Vagina (tissue), 2 donors: ENCODE data around the gene SEPTIN1. TPM values are rescaled to one million over a fixed set of nuclear protein-coding genes. Genes with fewer than 3 reads are reported as not detected.

Experiments used
- DNase-seq, 2 donors: peaks; one replicate each; pipeline ENCODE4 v3.0.0-alpha.2; 2017; ENCODE audit errors: extremely low spot score in 2 of 2
- H3K27ac ChIP-seq: fragments of 200-600 bp; sonication (generic); one replicate; pipeline ENCODE4 v1.5.1; 2019
- H3K27me3 ChIP-seq: fragments of 200-600 bp; sonication (generic); one replicate; pipeline ENCODE4 v1.5.1; 2019
- H3K36me3 ChIP-seq, 2 donors: fragments of 200-600 bp; sonication (generic); one replicate each; pipeline ENCODE4 v1.5.1; 2017 to 2019
- H3K4me1 ChIP-seq: fragments of 200-600 bp; sonication (generic); one replicate; pipeline ENCODE4 v1.5.1; 2019
- H3K4me3 ChIP-seq, 2 donors: fragments of 200-600 bp; sonication (generic); 1 replicate in 1 of 2; 2 replicates in 1 of 2; pipeline ENCODE4 v1.5.1; 2016 to 2019
- H3K9me3 ChIP-seq: fragments of 200-600 bp; sonication (generic); one replicate; pipeline ENCODE4 v1.5.1; 2019
- POLR2A ChIP-seq, 2 donors: fragments of 450-650 bp; IDR thresholded peaks; one replicate each; pipeline ENCODE4 v1.6.1; 2017; ENCODE audit warnings: antibody characterized with exemption in 2 of 2, mild to moderate bottlenecking in 2 of 2, moderate library complexity in 2 of 2
- POLR2AphosphoS5 ChIP-seq, 2 donors: sonication (generic); formaldehyde crosslinking; IDR thresholded peaks; one replicate each; pipeline ENCODE4 v1.9.0; 2017; ENCODE audit warnings: antibody characterized with exemption in 2 of 2, mild to moderate bottlenecking in 2 of 2, low read depth in 1 of 2; ENCODE audit not compliant: insufficient read depth in 1 of 2
- intact Hi-C: fragments of 100-400 bp; cut with DNase I; formaldehyde crosslinking; loops from one replicate; pipeline ENCODE4 v1.15.1; 2023
- total RNA-seq: library from RNA; depleted of rRNA; stranded (reverse); fragments of >200 nt; gene quantifications from one replicate; pipeline ENCODE4 v1.2.3, GENCODE V29; 2016
- TF ChIP-seq, protein P1 (sequence below), 3 experiments: fragments of 450-650 bp in 2 of 3; fragments of 200-600 bp in 1 of 3; sonication (generic) in 1 of 3; IDR thresholded peaks; one replicate each; pipeline ENCODE4 v1.5.1; 2017 to 2019; ENCODE audit warnings: antibody characterized with exemption in 3 of 3, mild to moderate bottlenecking in 2 of 3, moderate library complexity in 2 of 3

SEPTIN1 gene
- total RNA-seq, 1 donor from 2014 or later, result 3.7 TPM

DNA sequence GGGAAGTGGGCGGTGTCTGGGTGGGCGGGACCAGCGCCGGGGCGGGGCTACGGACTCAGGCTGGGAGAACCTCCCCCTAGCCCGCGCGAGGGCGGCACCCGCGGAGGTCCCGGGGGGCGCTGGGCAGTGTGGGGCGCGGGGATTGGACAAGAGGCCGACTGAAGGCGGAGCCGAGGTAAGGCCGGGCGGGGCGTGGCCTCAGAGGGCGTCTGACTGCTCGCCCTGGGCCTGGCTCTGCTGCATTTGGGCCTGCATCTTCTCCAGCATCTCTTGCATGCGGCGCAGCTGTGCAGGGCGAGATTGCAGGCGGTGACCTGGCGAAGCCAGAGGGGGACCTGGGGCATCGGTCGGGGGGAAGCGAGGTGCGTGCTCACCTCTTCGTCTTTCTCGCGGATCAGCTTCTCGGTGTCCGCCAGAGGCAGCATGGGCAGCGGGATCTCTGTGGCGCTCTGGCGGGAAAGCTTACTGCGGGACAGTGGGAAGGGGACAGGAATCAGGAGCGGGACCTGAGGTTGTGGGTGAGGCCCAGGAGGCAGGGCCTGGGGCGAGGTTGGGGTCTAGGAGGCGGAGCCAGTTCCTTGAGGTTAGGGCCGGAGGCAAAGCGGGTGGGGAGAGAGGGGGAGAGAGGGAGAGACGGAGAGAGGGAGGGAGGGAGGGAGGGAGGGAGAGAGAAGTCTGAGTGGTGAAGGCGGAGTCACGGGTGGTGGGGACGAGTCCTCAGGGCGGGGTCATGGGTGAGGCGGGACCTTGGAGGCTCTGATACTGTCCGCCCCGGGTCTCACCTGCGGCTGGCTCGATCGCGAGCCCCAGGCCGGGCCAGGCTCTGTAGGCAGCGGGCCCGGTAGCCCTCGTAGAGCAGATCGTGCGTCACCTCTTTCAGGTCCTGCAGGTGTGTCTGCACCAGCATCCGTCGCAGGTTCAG is 3.9 kb downstream of the SEPTIN1 start:
- TF ChIP-seq POLR2A (IDR thresholded peaks at IDR 0.05), result peak in 1 of 2 donors; percentile 68
- TF ChIP-seq, protein P1, sequence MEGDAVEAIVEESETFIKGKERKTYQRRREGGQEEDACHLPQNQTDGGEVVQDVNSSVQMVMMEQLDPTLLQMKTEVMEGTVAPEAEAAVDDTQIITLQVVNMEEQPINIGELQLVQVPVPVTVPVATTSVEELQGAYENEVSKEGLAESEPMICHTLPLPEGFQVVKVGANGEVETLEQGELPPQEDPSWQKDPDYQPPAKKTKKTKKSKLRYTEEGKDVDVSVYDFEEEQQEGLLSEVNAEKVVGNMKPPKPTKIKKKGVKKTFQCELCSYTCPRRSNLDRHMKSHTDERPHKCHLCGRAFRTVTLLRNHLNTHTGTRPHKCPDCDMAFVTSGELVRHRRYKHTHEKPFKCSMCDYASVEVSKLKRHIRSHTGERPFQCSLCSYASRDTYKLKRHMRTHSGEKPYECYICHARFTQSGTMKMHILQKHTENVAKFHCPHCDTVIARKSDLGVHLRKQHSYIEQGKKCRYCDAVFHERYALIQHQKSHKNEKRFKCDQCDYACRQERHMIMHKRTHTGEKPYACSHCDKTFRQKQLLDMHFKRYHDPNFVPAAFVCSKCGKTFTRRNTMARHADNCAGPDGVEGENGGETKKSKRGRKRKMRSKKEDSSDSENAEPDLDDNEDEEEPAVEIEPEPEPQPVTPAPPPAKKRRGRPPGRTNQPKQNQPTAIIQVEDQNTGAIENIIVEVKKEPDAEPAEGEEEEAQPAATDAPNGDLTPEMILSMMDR (IDR thresholded peaks at IDR 0.05), result no peak
- TF ChIP-seq POLR2AphosphoS5 (IDR thresholded peaks at IDR 0.05; ENCODE audit: insufficient read depth in 1 of 2, low read depth in 1 of 2), result peak; percentile 42 to 92
- Histone ChIP-seq H3K4me1 (peaks cover 32% of the 10 kb centered on the region), H3K36me3 (no peaks in the 10 kb centered on the region), H3K9me3 (no peaks in the 10 kb centered on the region), H3K4me3 (peak overlapping the region; percentile 75 to 81), H3K27ac (peak overlapping the region; percentile 99), H3K27me3 (no peaks in the 10 kb centered on the region)
- DNase-seq, result peak; percentile 91 to 99
- intact Hi-C loops, result loop anchor here (5.0 to 10.0 kb wide), 2 partner anchors 571 to 1496 kb away; partner anchors contain the start of genes MAZ and ZNF267

DNA sequence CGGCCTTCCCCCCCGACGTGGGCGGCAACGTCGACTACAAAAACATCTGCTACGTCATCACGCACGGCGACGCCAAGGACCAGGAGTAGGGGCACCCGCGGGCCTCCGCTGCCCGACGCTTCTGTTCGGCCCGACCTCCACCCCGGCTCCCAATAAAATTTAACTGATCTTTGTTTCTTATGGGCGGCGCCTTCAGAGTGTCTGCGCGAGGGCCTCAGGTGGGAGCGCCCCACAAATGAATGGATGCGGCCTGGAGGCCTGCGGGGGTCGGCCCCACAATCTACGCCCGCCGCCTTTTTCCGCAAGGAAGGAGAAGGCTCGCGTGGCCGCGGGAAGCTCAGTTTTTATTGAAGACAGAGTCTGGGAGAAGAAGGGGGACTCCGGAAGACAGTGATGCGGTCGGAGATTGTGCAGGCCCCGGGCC is 4.5 kb downstream of the SEPTIN1 start:
- DNase-seq, result peak in 1 of 2 donors; percentile 99
- Histone ChIP-seq H3K4me1 (peaks cover 32% of the 10 kb centered on the region), H3K27ac (peak overlapping the region; percentile 99), H3K9me3 (no peaks in the 10 kb centered on the region), H3K4me3 (peak overlapping the region; percentile 75 to 81), H3K27me3 (no peaks in the 10 kb centered on the region), H3K36me3 (no peaks in the 10 kb centered on the region)
- TF ChIP-seq, protein P1 (IDR thresholded peaks at IDR 0.05), result no peak
- TF ChIP-seq POLR2A (IDR thresholded peaks at IDR 0.05) (peak in 1 of 2 donors; percentile 38), POLR2AphosphoS5 (IDR thresholded peaks at IDR 0.05; ENCODE audit: insufficient read depth in 1 of 2, low read depth in 1 of 2) (peak in 1 of 2 donors; percentile 99)
- intact Hi-C loops, result loop anchor here (5.0 to 10.0 kb wide), 2 partner anchors 571 to 1497 kb away; partner anchors contain the start of genes MAZ and ZNF267

DNA sequence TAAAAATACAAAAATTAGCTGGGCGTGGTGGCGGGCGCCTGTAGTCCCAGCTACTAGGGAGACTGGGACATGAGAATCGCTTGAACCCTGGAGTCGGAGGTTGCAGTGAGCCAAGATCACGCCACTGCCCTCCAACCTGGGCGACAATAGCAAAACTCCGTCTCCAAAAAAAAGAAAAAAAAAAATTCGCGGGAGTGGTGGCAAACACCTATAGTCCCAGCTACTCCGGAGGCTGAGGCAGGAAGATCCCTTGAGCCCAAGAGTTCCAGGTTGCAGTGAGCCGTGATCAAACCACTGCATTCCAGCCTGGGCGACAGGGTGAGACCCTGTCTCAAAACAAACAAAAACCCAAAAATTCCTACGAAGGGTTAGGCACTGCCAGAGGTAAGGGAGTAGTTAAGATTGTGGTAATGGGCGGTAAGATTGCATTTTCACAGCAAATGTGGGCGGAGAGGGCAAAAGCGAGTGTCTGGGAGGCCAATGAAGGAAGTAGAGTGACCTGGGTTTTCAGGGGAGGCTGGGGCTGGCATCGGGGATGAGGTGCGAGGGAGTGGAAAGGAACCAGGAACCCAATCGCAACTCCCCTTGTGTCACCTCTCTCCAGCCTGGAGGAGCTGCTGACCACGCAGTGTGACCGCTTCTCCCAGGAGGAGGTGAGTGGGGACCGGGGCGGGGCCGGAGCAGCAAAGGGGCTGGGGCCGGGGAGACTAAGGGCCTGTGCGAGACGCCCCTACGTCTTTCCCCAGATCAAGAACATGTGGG is 5.1 kb downstream of the SEPTIN1 start:
- H3K4me1 ChIP-seq, result peaks cover 32% of the 10 kb centered on the region
- intact Hi-C loops, result loop anchor here (5.0 to 10.0 kb wide), 2 partner anchors 570 to 1498 kb away; partner anchors contain the start of genes MAZ and ZNF267
- no peaks in the 10 kb centered on the region for H3K9me3 ChIP-seq
- H3K36me3 ChIP-seq, result no peaks in the 10 kb centered on the region
- H3K27me3 ChIP-seq, result no peaks in the 10 kb centered on the region
- DNase-seq, result peak; percentile 89 to 95
- H3K4me3 ChIP-seq, result peak overlapping the region; percentile 75 to 81
- peak overlapping the region; percentile 99 for H3K27ac ChIP-seq
- TF ChIP-seq, protein P1 (IDR thresholded peaks at IDR 0.05), result no peak
- TF ChIP-seq POLR2AphosphoS5 (IDR thresholded peaks at IDR 0.05; ENCODE audit: insufficient read depth in 1 of 2, low read depth in 1 of 2) (no peak), POLR2A (IDR thresholded peaks at IDR 0.05) (no peak)

DNA sequence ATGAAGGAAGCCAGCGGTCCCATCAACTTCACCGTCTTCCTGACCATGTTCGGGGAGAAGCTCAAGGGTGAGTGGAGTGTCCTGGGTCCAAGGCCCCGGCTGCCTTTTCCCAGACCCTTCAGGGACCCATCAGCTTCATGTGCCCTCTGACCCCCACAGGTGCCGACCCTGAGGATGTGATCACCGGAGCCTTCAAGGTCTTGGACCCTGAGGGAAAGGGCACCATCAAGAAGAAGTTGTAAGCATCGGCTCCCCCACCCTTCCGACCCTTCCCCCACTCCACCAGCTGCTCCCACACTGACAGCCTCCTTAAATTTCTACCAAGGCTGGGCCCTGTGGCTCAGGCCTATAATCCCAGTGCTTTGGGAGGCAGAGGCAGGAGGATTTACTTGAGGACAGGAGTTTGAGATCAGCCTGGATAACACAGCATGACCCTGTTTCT is 5.9 kb downstream of the SEPTIN1 start:
- Histone ChIP-seq H3K27ac (peak overlapping the region; percentile 99), H3K36me3 (no peaks in the 10 kb centered on the region)

More for the DNA sequence above, 5.9 kb downstream of the SEPTIN1 start:
- peak in 1 of 2 donors; percentile 86 for DNase-seq
- no peak overlapping the region for H3K4me3 ChIP-seq
- H3K4me1 ChIP-seq, result peaks cover 33% of the 10 kb centered on the region
- H3K9me3 ChIP-seq, result no peaks in the 10 kb centered on the region
- H3K27me3 ChIP-seq, result no peaks in the 10 kb centered on the region
- TF ChIP-seq POLR2A (IDR thresholded peaks at IDR 0.05) (no peak), POLR2AphosphoS5 (IDR thresholded peaks at IDR 0.05; ENCODE audit: insufficient read depth in 1 of 2, low read depth in 1 of 2) (no peak)
- TF ChIP-seq, protein P1 (IDR thresholded peaks at IDR 0.05), result no peak
- intact Hi-C loops, result loop anchor here (5.0 to 10.0 kb wide), 2 partner anchors 569 to 1498 kb away; partner anchors contain the start of genes MAZ and ZNF267
